K562 (cell line): ENCODE data around the gene TNIP2. TPM values are rescaled to one million over a fixed set of nuclear protein-coding genes. Genes with fewer than 3 reads are reported as not detected.

Experiments used
- ATAC-seq: fragments of 200-7000 bp; cut with Tn5 transposase; 3 replicates; pipeline ENCODE4 v1.9.1; 2020; ENCODE audit warnings: moderate library complexity
- BruUV-seq: library from RNA; stranded (reverse); fragments of 400-500 nt; replicated peaks from 2 replicates; lab custom pipeline; 2021; lab: Mats Ljungman, UMichigan
- CTCF ChIA-PET: fragments of 300-600 bp; formaldehyde crosslinking; extraction: SDS; loops from one replicate; lab custom pipeline; 2021; ENCODE audit warnings: low intra/inter-chr PET ratio; lab: Yijun Ruan, JAX
- POLR2A ChIA-PET: fragments of 300-600, 350-650 bp; sonication (Branson Sonifier 250); formaldehyde crosslinking; extraction: SDS; loops from one replicate; lab custom pipeline; 2021; ENCODE audit warnings: antibody characterized with exemption, inconsistent platforms; lab: Yijun Ruan, JAX
- DNase-seq, 4 experiments: peaks; one replicate each; pipeline versions ENCODE4 v3.0.0 to v3.0.0-alpha.2; 2011 to 2018; ENCODE audit warnings: low spot score in 3 of 4, mixed read lengths in 3 of 4; ENCODE audit errors: extremely low read depth in 1 of 4
- FAIRE-seq: peaks from 2 replicates; lab custom pipeline; 2011; peaks lifted over from hg19 to GRCh38; lab: Jason Lieb, UNC
- H2AFZ ChIP-seq: 2 replicates; pipeline ENCODE4 v1.6.0; 2011; ENCODE audit warnings: low read depth, low read length, control low read depth, inconsistent platforms
- H3K27ac ChIP-seq: fragments of 200-600 bp; 3 replicates; pipeline ENCODE4 v1.8.0; 2011; ENCODE audit warnings: low read depth, mild to moderate bottlenecking, control low read depth, inconsistent platforms, low read length, moderate library complexity, mixed read lengths; ENCODE audit errors: extremely low read depth
- H3K27me3 ChIP-seq, 2 experiments: fragments of 300-600 bp in 1 of 2; 2 replicates in 1 of 2; 3 replicates in 1 of 2; pipeline versions ENCODE4 v1.6.0 to v1.8.0; 2011; ENCODE audit warnings: inconsistent platforms in 2 of 2, low read length in 2 of 2, mild to moderate bottlenecking in 1 of 2, mixed read lengths in 1 of 2, moderate library complexity in 1 of 2; ENCODE audit not compliant: control insufficient read depth in 2 of 2, insufficient read depth in 2 of 2
- H3K36me3 ChIP-seq: fragments of 300-600 bp; 3 replicates; pipeline ENCODE4 v1.8.0; 2011; ENCODE audit warnings: mild to moderate bottlenecking, low read length, inconsistent platforms; ENCODE audit not compliant: control insufficient read depth, insufficient read depth
- H3K4me1 ChIP-seq, 2 experiments: fragments of 200-600 bp in 1 of 2; replicated peaks in 1 of 2; 2 replicates in 1 of 2; 3 replicates in 1 of 2; pipeline versions ENCODE4 v1.5.1 to v1.8.0; 2011; ENCODE audit warnings: inconsistent platforms in 2 of 2, low read length in 2 of 2, mild to moderate bottlenecking in 1 of 2, mixed read lengths in 1 of 2, moderate library complexity in 1 of 2; ENCODE audit not compliant: control insufficient read depth in 2 of 2, insufficient read depth in 2 of 2
- H3K4me2 ChIP-seq: 2 replicates; pipeline ENCODE4 v1.6.1; 2011; ENCODE audit warnings: low read length, control low read depth, inconsistent platforms, mixed read lengths; ENCODE audit not compliant: insufficient read depth
- H3K4me3 ChIP-seq: fragments of 200-600 bp; sonication (generic), shearing (Covaris generic); 2 replicates; pipeline ENCODE4 v1.5.1; 2016; ENCODE audit warnings: control low read depth, inconsistent platforms
- H3K79me2 ChIP-seq: fragments of 200-600 bp; 3 replicates; pipeline ENCODE4 v1.8.0; 2011; ENCODE audit warnings: low read length, inconsistent platforms; ENCODE audit not compliant: control insufficient read depth, insufficient read depth
- H3K9ac ChIP-seq, 2 experiments: 2 replicates each; pipeline versions ENCODE4 v1.6.0 to v1.6.1; 2011; ENCODE audit warnings: low read depth in 2 of 2, low read length in 2 of 2, control low read depth in 1 of 2, inconsistent platforms in 1 of 2, mild to moderate bottlenecking in 1 of 2, mixed read lengths in 1 of 2; ENCODE audit not compliant: insufficient read depth in 1 of 2
- H3K9me1 ChIP-seq: one replicate; pipeline ENCODE4 v1.6.0; 2011; ENCODE audit warnings: inconsistent platforms, mild to moderate bottlenecking, low read length, moderate library complexity; ENCODE audit not compliant: control insufficient read depth, insufficient read depth
- H3K9me3 ChIP-seq: replicated peaks from 2 replicates; pipeline ENCODE4 v1.5.1; 2011; ENCODE audit warnings: low read depth, low read length, inconsistent platforms; ENCODE audit not compliant: control insufficient read depth, insufficient read depth
- H4K20me1 ChIP-seq: replicated peaks from 2 replicates; pipeline ENCODE4 v1.6.1; 2011; ENCODE audit warnings: low read length, inconsistent platforms, mixed read lengths; ENCODE audit not compliant: control insufficient read depth, insufficient read depth
- CCAR2 ChIP-seq: fragments of 200-400 bp; formaldehyde crosslinking; IDR thresholded peaks from 2 replicates; pipeline ENCODE4 v1.6.1; 2017; ENCODE audit warnings: mild to moderate bottlenecking, low read depth, low read length
- EGR1 ChIP-seq: fragments of 450-650 bp; conservative IDR thresholded peaks from 2 replicates; pipeline ENCODE4 v1.6.1; 2017; ENCODE audit warnings: mild to moderate bottlenecking
- PCBP1 ChIP-seq: fragments of 200-400 bp; formaldehyde crosslinking; IDR thresholded peaks from 2 replicates; pipeline ENCODE4 v1.6.1; 2018; ENCODE audit warnings: mild to moderate bottlenecking, low read depth, low read length; ENCODE audit not compliant: poor library complexity, severe bottlenecking
- POLR2AphosphoS5 ChIP-seq: IDR thresholded peaks from 2 replicates; pipeline ENCODE4 v1.6.1; 2011; ENCODE audit warnings: mild to moderate bottlenecking, low read depth, low read length, moderate library complexity; ENCODE audit not compliant: control insufficient read depth, insufficient read depth
- VEZF1 ChIP-seq: fragments of 200-800 bp; sonication (Bioruptor generic); IDR thresholded peaks from 2 replicates; pipeline ENCODE4 v1.6.1; 2017; ENCODE audit warnings: missing genetic modification characterization, missing compliant biosample characterization
- ZNF184 ChIP-seq: sonication (generic); formaldehyde crosslinking; IDR thresholded peaks from 2 replicates; pipeline ENCODE4 v1.5.0; 2020; ENCODE audit warnings: missing genetic modification reagents
- ZNF316 ChIP-seq: fragments of 450-650 bp; IDR thresholded peaks from 2 replicates; pipeline ENCODE4 v1.6.1; 2016
- ZNF592 ChIP-seq: fragments of 450-650 bp; IDR thresholded peaks from 2 replicates; pipeline ENCODE4 v1.6.1; 2017; ENCODE audit warnings: antibody characterized with exemption, mild to moderate bottlenecking
- WGBS: fragments of 100-300 bp; shearing (Covaris generic); methylation state at CpG from one replicate; pipeline ENCODE4 v1.1.6; 2016; ENCODE audit warnings: low coverage, mixed read lengths; ENCODE audit not compliant: insufficient coverage; ENCODE audit errors: missing lambda C conversion rate; 5-methylcytosine and 5-hydroxymethylcytosine counted together
- in situ Hi-C: fragments of 300-500 bp; cut with MboI; formaldehyde crosslinking; loops from 4 replicates; pipeline ENCODE4 v1.15.0; 2018; ENCODE audit warnings: inconsistent platforms, mixed read lengths
- intact Hi-C: fragments of 100-400 bp; cut with micrococcal nuclease; formaldehyde crosslinking; loops from 2 replicates; pipeline ENCODE4 v1.14.2; 2022
- polyA plus RNA-seq, 8 experiments: library from polyadenylated mRNA; depleted of rRNA in 4 of 8; stranded (reverse) in 5 of 8; unstranded in 3 of 8; fragments of >200 nt; fragmentation: Nextera tagmentation in 2 of 8; fragmentation: Illumina TruSeq in 1 of 8; extraction: Ambion mirVana in 2 of 8; extraction: Trizol in 1 of 8; gene quantifications; 2 replicates each; pipeline versions ENCODE4 v1.2.1 to v1.2.3, GENCODE V29; 2011 to 2014; ENCODE audit warnings: inconsistent platforms in 1 of 8, missing spikeins in 1 of 8
- total RNA-seq, 7 experiments: library from RNA; depleted of rRNA in 6 of 7; stranded (reverse); fragments of >200 nt in 6 of 7; fragmentation: Illumina TruSeq in 2 of 7; extraction: Trizol in 2 of 7; gene quantifications; 2 replicates each; pipeline versions ENCODE4 v1.2.1 to v1.2.3, GENCODE V29; 2011 to 2021; ENCODE audit warnings: low replicate concordance in 1 of 7
- TF ChIP-seq, protein P1 (sequence below): sonication (generic); formaldehyde crosslinking; IDR thresholded peaks from 2 replicates; pipeline ENCODE4 v1.8.1; 2023; ENCODE audit warnings: mild to moderate bottlenecking, missing genetic modification reagents

Gene TNIP2
- total and polyA plus RNA-seq, 9 of the 15 experiments (the other 6 are each of a cell fraction or from before 2014, with no cell fraction given) = 0.61 to 42.6 (median 19.5) TPM

GRCh38 chr4:2788532-2789103 is 32.5 kb upstream of the TNIP2 start (continued):
- TF ChIP-seq, protein P1, sequence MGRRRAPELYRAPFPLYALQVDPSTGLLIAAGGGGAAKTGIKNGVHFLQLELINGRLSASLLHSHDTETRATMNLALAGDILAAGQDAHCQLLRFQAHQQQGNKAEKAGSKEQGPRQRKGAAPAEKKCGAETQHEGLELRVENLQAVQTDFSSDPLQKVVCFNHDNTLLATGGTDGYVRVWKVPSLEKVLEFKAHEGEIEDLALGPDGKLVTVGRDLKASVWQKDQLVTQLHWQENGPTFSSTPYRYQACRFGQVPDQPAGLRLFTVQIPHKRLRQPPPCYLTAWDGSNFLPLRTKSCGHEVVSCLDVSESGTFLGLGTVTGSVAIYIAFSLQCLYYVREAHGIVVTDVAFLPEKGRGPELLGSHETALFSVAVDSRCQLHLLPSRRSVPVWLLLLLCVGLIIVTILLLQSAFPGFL (CRISPR knock-in tag) = no peak
- TF ChIP-seq ZNF316 = no peak
- peak; percentile 45; the same call in 1 of the 2 replicates for TF ChIP-seq EGR1
- peak; percentile 64 for TF ChIP-seq VEZF1 (CRISPR knock-in tag)

- H3K79me2 ChIP-seq = no peaks in the 10 kb centered on the region
- ChIA-PET POLR2A (interaction anchor here (0.6 to 0.8 kb wide), 2 partner anchors 10 to 338 kb away, joined by 3 read pairs; no protein-coding TSS in a partner anchor), CTCF (no interaction called here)
- H3K27ac ChIP-seq = no peak overlapping the region
- H4K20me1 ChIP-seq = no peaks in the 10 kb centered on the region; the same call in 1 of the 2 replicates
- peak overlapping the region in 1 of 2 experiments; percentile 75; a peak in 2 of 4 replicates for H3K9ac ChIP-seq
- intact Hi-C loops (no loop called here), in situ Hi-C loops (no loop called here)
- H3K4me3 ChIP-seq = no peak overlapping the region
- no peaks in the 10 kb centered on the region for H3K36me3 ChIP-seq
- no peak overlapping the region for H2AFZ ChIP-seq
- no peak overlapping the region for H3K4me2 ChIP-seq
- no peak for ATAC-seq
- peaks cover 0 to 61% of the 10 kb centered on the region in 2 experiments; a peak in 4 of 5 replicates for H3K4me1 ChIP-seq
- no peaks in the 10 kb centered on the region; the same call in 1 of the 2 replicates for H3K9me3 ChIP-seq
- no peak for TF ChIP-seq POLR2AphosphoS5
- TF ChIP-seq ZNF184 (CRISPR knock-in tag) = no peak
- no peak for TF ChIP-seq CCAR2
- TF ChIP-seq ZNF592 = no peak
- TF ChIP-seq PCBP1 = peak; percentile 10
- no peaks in the 10 kb centered on the region for H3K9me1 ChIP-seq
- peaks cover 0 to 6% of the 10 kb centered on the region in 2 experiments; a peak in 2 of 5 replicates for H3K27me3 ChIP-seq
- BruUV-seq = no TSS peak
- WGBS = 68% methylated on average over 7 of the region's 7 CpGs
- FAIRE-seq = no peak
- no peak for DNase-seq
Measured at GRCh38 chr4:2788101-2788500, 32.0 kb upstream of the TNIP2 start.
